Transverse colon (tissue), 4 donors: ENCODE results near the gene SIAE.

ENCODE experiments used
- EP300 ChIP-seq: sonication (generic); formaldehyde crosslinking; IDR thresholded peaks from one replicate; pipeline ENCODE4 v1.6.1; 2017; ENCODE audit warnings: antibody characterized with exemption, low read depth
- POLR2A ChIP-seq: fragments of 450-650 bp; IDR thresholded peaks from one replicate; pipeline ENCODE4 v1.6.1; 2016; ENCODE audit warnings: antibody characterized with exemption, mild to moderate bottlenecking, moderate library complexity
- POLR2AphosphoS5 ChIP-seq, 3 donors: sonication (generic); formaldehyde crosslinking; IDR thresholded peaks; one replicate each; pipeline ENCODE4 v1.6.1; 2016; ENCODE audit warnings: antibody characterized with exemption in 3 of 3
- TF ChIP-seq, protein P1 (sequence below), 5 experiments: fragments of 200-600 bp in 3 of 5; fragments of 450-650 bp in 2 of 5; sonication (generic) in 3 of 5; IDR thresholded peaks; 1 replicate in 2 of 5; 2 replicates in 3 of 5; pipeline ENCODE4 v1.5.1; 2016 to 2017; ENCODE audit warnings: antibody characterized with exemption in 5 of 5, inconsistent platforms in 3 of 5, mild to moderate bottlenecking in 2 of 5, moderate library complexity in 1 of 5

DNA sequence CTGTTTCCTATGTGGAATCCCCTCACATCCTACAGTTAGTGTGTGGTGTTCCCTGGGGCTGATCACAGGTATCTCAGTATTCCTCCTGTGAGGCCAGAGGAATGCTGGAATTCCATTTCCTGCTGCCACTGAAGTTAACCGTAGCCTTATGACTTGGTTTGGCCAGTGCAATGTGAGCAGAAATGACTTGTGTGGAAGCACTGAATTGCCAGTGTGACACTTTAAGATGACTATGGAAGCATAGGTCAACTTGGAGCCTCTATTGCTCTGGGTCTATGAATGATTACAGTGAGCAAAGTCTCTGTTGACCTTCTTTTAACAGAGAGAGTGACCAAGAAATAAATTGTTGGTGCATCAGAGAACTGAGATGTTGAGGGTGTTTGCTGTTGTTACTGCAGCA is 34.4 kb downstream of the SIAE start:
- TF ChIP-seq POLR2A = no peak
- TF ChIP-seq, protein P1, sequence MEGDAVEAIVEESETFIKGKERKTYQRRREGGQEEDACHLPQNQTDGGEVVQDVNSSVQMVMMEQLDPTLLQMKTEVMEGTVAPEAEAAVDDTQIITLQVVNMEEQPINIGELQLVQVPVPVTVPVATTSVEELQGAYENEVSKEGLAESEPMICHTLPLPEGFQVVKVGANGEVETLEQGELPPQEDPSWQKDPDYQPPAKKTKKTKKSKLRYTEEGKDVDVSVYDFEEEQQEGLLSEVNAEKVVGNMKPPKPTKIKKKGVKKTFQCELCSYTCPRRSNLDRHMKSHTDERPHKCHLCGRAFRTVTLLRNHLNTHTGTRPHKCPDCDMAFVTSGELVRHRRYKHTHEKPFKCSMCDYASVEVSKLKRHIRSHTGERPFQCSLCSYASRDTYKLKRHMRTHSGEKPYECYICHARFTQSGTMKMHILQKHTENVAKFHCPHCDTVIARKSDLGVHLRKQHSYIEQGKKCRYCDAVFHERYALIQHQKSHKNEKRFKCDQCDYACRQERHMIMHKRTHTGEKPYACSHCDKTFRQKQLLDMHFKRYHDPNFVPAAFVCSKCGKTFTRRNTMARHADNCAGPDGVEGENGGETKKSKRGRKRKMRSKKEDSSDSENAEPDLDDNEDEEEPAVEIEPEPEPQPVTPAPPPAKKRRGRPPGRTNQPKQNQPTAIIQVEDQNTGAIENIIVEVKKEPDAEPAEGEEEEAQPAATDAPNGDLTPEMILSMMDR (IDR thresholded peaks at IDR 0.05) = no peak
- no peak for TF ChIP-seq EP300
- TF ChIP-seq POLR2AphosphoS5 (IDR thresholded peaks at IDR 0.05) = no peak
